Ascending aorta (tissue), 2 donors: ENCODE measurements around the gene SLC28A1. TPM values are rescaled to one million over a fixed set of nuclear protein-coding genes. Genes with fewer than 3 reads are reported as not detected.

ENCODE experiments used
- DNase-seq, 2 donors: peaks; one replicate each; pipeline ENCODE4 v3.0.0-alpha.2; 2019; ENCODE audit warnings: low spot score in 2 of 2
- H3K27ac ChIP-seq, 2 donors: fragments of 200-600 bp; sonication (generic); one replicate each; pipeline ENCODE4 v1.5.1; 2016 to 2017; ENCODE audit warnings: mild to moderate bottlenecking in 1 of 2
- H3K27me3 ChIP-seq: fragments of 200-600 bp; sonication (generic); one replicate; pipeline ENCODE4 v1.5.1; 2017
- H3K36me3 ChIP-seq, 2 donors: fragments of 200-600 bp; sonication (generic); one replicate each; pipeline ENCODE4 v1.5.1; 2016
- H3K4me1 ChIP-seq, 2 donors: fragments of 200-600 bp; sonication (generic); one replicate each; pipeline ENCODE4 v1.5.1; 2016 to 2017; ENCODE audit warnings: mild to moderate bottlenecking in 1 of 2
- H3K4me3 ChIP-seq, 2 donors: fragments of 200-600 bp; sonication (generic); one replicate each; pipeline ENCODE4 v1.5.1; 2016 to 2017; ENCODE audit warnings: mild to moderate bottlenecking in 1 of 2
- H3K9me3 ChIP-seq, 2 donors: fragments of 200-600 bp; sonication (generic); one replicate each; pipeline ENCODE4 v1.5.1; 2016
- CTCF ChIP-seq, 3 experiments: fragments of 200-600 bp in 2 of 3; fragments of 450-650 bp in 1 of 3; sonication (generic) in 2 of 3; IDR thresholded peaks; one replicate each; pipeline ENCODE4 v1.5.1; 2016 to 2019; ENCODE audit warnings: antibody characterized with exemption in 3 of 3, mild to moderate bottlenecking in 1 of 3, moderate library complexity in 1 of 3
- intact Hi-C: fragments of 100-400 bp; cut with DNase I; formaldehyde crosslinking; loops from one replicate; pipeline ENCODE4 v1.15.1; 2023
- total RNA-seq: library from RNA; depleted of rRNA; stranded (reverse); fragments of >200 nt; gene quantifications from one replicate; pipeline ENCODE4 v1.1.0, GENCODE V29; 2016

Gene SLC28A1
- total RNA-seq, 1 donor from 2014 or later, result not detected

GRCh38 chr15:84949043-84949442 lies 64.6 kb downstream of the SLC28A1 start:
- no peak for TF ChIP-seq CTCF (IDR thresholded peaks at IDR 0.05)
- Histone ChIP-seq H3K4me1 (peaks cover 2 to 17% of the 10 kb centered on the region in 2 donors), H3K4me3 (no peak overlapping the region), H3K27ac (peak overlapping the region; percentile 62 to 79), H3K9me3 (no peaks in the 10 kb centered on the region), H3K27me3 (no peaks in the 10 kb centered on the region), H3K36me3 (no peaks in the 10 kb centered on the region)
- no peak for DNase-seq
- intact Hi-C loops, result no loop called here

- Histone ChIP-seq H3K27ac (peak overlapping the region; percentile 10 to 79), H3K4me1 (peaks cover 2 to 17% of the 10 kb centered on the region in 2 donors), H3K4me3 (no peak overlapping the region), H3K36me3 (no peaks in the 10 kb centered on the region), H3K27me3 (no peaks in the 10 kb centered on the region), H3K9me3 (no peaks in the 10 kb centered on the region)
- no peak for TF ChIP-seq CTCF (IDR thresholded peaks at IDR 0.05)
- intact Hi-C loops, result no loop called here
- DNase-seq, result no peak
Observed at GRCh38 chr15:84949845-84950569, 65.5 kb downstream of the SLC28A1 start.

DNA sequence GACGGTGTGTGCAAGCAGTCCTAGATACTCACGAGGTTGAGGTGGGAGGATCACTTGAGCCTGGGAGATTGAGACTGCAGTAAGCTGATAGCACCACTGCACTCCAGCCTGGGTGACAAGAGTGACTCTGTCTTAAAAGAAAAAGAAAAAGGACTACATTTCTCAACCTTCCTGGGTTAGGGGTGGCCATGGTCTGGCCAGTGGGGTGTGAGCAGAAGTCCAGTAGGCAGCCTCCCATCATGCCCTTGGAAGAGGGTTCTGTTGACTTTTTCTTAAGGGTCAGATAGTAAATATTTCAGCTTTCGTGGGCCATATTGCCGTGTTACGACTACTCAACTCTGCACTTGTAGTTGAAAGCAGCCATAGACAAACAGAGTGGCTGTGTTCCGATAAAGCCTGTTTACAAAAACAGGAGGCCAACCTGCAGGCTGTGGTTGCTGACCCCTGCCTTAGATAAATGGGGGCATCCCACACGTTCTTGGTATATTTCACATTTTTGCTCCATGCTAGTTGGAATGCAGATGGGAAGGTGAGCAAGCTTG lies 66.2 kb downstream of the SLC28A1 start:
- DNase-seq, result no peak
- H3K27ac ChIP-seq, result peak overlapping the region; percentile 10 to 79
- no peak overlapping the region for H3K4me3 ChIP-seq
- H3K27me3 ChIP-seq, result no peaks in the 10 kb centered on the region
- intact Hi-C loops, result no loop called here
- no peaks in the 10 kb centered on the region for H3K9me3 ChIP-seq
- no peaks in the 10 kb centered on the region for H3K36me3 ChIP-seq
- peaks cover 2 to 20% of the 10 kb centered on the region in 2 donors for H3K4me1 ChIP-seq
- no peak for TF ChIP-seq CTCF (IDR thresholded peaks at IDR 0.05)

GRCh38 chr15:84951736-84952135 lies 67.3 kb downstream of the SLC28A1 start:
- no peak overlapping the region for H3K4me3 ChIP-seq
- no peak overlapping the region for H3K27ac ChIP-seq
- no peak for DNase-seq
- peaks cover 2 to 21% of the 10 kb centered on the region in 2 donors for H3K4me1 ChIP-seq
- H3K27me3 ChIP-seq, result no peaks in the 10 kb centered on the region
- no peak for TF ChIP-seq CTCF (IDR thresholded peaks at IDR 0.05)
- intact Hi-C loops, result no loop called here
- H3K9me3 ChIP-seq, result no peaks in the 10 kb centered on the region
- H3K36me3 ChIP-seq, result no peaks in the 10 kb centered on the region

DNA sequence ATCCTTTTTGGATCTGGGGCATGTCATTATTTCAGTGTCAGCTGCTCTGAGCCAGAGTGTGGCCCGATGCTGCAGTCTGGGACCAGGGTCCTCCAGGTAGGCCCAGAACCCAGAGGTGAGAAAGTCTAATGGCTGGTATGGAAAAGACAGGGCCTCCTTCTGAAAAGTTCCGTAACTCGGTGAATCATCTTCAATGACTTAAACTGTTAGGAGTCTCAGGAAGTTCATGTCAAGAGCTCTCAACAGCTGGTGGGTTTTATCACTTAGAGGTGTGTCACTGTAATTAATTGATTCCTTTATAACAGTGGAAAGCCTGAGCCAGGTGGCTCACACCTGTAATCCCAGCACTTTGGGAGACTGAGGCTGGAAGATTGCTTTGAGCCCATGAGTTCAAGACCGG lies 68.7 kb downstream of the SLC28A1 start:
- H3K27ac ChIP-seq, result no peak overlapping the region
- H3K36me3 ChIP-seq, result no peaks in the 10 kb centered on the region
- H3K4me3 ChIP-seq, result no peak overlapping the region
- intact Hi-C loops, result no loop called here
- H3K9me3 ChIP-seq, result no peaks in the 10 kb centered on the region
- DNase-seq, result no peak
- no peaks in the 10 kb centered on the region for H3K27me3 ChIP-seq
- no peak for TF ChIP-seq CTCF (IDR thresholded peaks at IDR 0.05)
- H3K4me1 ChIP-seq, result peaks cover 2 to 18% of the 10 kb centered on the region in 2 donors
